ENCODE data around the gene SNRNP70.
"Not testable (repeated sequence)": the region's sequence is repeated elsewhere in the genome, so short reads cannot be mapped to it uniquely, and the experiment has no call there.

DNA sequence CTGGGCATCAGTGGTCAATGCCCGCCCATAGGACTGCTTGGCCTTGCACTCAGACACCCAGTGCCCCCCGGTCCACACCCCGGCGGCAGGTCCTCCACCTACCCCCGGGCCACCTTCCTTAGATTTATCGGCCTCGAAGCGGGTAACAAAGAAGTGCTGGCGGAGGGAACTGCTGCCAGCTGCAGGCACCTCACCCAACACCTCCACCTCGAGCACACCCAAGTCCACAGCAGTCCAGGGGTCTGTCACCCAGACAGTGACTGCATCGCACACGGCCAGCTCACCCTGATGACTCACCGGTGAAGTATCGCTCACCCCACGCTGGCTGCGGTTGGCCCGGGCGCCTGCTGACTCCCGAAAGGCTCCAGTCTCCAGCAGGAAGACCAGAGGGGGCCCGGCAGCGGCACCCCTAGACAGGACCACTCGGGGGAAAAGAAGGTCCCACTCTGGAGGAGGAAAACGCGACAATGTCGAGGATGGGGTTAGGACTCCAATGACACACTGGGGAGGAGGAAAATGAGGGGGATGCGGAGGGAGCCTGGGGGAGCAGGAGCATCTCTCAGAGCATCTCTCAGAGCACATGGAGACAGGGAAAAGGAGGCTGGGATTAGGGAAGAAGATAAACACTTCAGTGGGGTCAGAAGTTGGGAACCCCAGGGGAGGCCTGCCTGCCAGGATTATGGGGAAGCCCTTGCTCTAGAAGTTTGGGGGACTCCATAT is 46.5 kb upstream of the SNRNP70 start:
- not testable (repeated sequence) for TF ChIP-seq CTCF (conservative IDR thresholded peaks at IDR 0.05 in 1 of 2, IDR thresholded peaks at IDR 0.05 in 1 of 2; ENCODE audit: extremely low read depth in 1 of 2, insufficient read depth in 1 of 2, low read depth in 1 of 2, low read length in 2 of 2); EZH2 (IDR thresholded peaks at IDR 0.05; ENCODE audit: borderline replicate concordance, low read length)

Data from mammary epithelial cell (primary cell).